B cell (primary cell): Measurements from ENCODE around the gene CHST9.

Experiments
- EZH2 ChIP-seq: IDR thresholded peaks from 2 replicates; pipeline ENCODE4 v1.6.1; 2012; ENCODE audit warnings: borderline replicate concordance, low read depth, mild to moderate bottlenecking, moderate library complexity, low read length; ENCODE audit not compliant: insufficient read depth, poor library complexity, severe bottlenecking
- TF ChIP-seq, protein P1 (sequence below): fragments of 200-600 bp; IDR thresholded peaks from one replicate; pipeline ENCODE4 v1.8.0; 2022; ENCODE audit warnings: antibody characterized with exemption, mild to moderate bottlenecking

DNA sequence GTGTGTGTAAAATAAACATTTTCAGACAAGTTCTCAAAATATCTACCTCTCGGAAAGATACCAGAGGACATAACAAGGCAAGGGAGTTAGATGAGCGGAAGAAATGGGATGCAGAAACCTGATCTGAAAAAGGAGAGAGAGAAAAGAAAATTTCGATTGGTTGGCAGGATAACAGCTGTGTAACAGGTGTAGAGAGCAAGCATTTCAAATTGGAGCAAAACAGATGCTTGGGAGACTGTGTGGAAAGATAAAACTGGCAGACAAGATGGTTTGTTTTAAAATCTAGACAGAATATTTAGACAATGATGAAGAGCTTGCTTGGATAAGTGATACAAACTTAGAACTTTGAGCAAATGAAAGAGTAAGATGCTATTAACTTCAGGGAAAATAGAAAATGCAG is 20.2 kb downstream of the CHST9 start:
- TF ChIP-seq, protein P1, sequence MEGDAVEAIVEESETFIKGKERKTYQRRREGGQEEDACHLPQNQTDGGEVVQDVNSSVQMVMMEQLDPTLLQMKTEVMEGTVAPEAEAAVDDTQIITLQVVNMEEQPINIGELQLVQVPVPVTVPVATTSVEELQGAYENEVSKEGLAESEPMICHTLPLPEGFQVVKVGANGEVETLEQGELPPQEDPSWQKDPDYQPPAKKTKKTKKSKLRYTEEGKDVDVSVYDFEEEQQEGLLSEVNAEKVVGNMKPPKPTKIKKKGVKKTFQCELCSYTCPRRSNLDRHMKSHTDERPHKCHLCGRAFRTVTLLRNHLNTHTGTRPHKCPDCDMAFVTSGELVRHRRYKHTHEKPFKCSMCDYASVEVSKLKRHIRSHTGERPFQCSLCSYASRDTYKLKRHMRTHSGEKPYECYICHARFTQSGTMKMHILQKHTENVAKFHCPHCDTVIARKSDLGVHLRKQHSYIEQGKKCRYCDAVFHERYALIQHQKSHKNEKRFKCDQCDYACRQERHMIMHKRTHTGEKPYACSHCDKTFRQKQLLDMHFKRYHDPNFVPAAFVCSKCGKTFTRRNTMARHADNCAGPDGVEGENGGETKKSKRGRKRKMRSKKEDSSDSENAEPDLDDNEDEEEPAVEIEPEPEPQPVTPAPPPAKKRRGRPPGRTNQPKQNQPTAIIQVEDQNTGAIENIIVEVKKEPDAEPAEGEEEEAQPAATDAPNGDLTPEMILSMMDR = no peak
- TF ChIP-seq EZH2 = no peak
